GM18502 (cell line): ENCODE measurements around the gene TMEM132A.

Experiments used
- ATAC-seq: cut with Tn5 transposase; IDR thresholded peaks from one replicate; pipeline ENCODE4 v1.9.1; 2021; ENCODE audit warnings: mild to moderate bottlenecking; ENCODE audit not compliant: unreplicated experiment, poor library complexity

TMEM132A gene

DNA sequence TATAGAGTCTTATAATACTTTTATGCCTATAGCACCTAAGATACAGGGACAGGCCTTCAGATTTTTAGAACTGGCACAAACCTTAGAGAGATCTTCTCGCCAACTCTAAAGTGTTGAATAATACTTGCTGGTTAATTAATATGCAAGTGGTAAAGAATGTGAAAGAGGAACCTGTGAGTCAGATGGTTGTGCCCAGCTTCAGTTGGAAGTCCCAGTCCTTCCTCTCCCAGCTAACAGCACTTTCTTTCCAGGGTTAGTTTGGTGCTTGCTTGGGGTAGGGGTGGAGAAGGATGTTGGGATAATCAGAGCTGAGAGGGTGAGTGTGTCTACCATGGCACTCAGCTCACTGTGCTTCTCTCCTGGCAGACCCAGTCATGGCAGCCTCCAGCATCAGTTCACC is 4.9 kb upstream of the TMEM132A start:
- no peak for ATAC-seq

DNA sequence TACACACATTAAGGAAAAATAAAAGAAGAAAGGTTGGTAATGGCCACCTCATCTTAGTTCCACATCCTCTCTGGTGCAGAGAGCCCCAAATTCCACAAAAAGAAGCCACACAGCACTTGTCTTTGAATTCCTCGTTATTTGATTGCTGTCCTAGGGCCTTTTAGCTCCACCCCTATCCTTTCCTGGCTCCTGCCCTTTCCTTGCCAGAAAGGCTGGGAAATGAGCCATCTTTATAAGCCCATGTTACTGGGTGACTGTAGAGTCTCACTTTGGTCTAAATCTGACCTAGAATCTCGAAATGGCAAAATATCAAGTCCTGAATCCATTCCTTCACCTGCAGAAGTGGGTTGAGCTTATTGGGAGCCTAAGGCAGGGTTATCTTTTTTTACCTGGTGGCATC is 4.3 kb upstream of the TMEM132A start:
- no peak for ATAC-seq

DNA sequence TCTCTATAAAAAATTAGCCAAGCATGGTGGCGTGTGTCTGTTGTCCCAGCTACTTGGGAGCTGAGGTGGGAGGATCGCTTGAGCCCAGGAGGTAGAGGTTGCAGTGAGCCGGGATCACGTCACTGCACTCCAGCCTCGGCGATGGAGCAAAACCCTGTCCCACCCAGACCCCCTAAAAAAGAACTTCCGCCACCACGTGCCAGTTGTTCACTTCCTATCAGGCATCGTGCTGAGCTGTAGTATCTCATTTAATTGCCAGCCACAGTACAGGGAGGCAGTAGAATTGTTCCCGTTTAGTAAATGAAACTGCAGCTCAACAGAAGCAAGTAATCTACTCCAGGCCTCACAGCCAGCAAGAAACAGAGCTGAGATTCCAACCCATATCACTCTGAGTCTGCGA is 3.0 kb upstream of the TMEM132A start:
- no peak for ATAC-seq

DNA sequence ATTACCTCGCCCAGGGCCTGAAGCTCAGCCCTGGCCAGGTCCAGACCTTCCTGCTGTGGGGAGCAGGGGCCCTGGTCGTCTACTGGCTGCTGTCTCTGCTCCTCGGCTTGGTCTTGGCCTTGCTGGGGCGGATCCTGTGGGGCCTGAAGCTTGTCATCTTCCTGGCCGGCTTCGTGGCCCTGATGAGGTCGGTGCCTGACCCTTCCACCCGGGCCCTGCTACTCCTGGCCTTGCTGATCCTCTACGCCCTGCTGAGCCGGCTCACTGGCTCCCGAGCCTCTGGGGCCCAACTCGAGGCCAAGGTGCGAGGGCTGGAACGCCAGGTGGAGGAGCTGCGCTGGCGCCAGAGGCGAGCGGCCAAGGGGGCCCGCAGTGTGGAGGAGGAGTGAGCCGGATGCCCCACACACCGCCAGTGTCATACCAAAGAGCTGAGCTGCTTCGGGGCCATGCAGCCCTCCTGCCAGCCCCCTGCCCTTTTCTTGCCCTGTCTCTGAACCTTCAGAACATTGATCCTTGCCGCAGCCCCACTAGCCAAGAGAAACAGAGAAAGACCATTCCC is 2.4 kb upstream of the TMEM132A start:
- no peak for ATAC-seq

DNA sequence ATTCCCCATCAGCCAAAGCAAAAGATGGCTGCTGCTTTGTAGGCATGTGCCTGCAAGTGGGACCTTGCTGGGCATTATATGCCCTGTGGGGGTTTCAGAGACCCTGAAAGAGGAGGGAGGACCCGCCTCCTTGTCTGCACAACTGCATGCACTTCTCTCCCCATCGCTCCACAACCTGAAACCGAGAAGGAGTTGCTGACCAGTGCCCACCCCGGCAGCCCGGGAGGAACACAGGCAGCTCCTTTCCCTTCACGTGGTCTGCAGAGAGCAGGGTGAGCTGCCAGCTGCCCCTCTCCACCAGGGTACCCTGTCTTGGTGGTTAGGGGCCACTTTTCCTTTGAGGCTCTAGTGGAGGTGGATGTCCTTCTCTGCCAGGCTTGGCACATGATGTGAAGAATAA is 1.4 kb upstream of the TMEM132A start:
- no peak for ATAC-seq

DNA sequence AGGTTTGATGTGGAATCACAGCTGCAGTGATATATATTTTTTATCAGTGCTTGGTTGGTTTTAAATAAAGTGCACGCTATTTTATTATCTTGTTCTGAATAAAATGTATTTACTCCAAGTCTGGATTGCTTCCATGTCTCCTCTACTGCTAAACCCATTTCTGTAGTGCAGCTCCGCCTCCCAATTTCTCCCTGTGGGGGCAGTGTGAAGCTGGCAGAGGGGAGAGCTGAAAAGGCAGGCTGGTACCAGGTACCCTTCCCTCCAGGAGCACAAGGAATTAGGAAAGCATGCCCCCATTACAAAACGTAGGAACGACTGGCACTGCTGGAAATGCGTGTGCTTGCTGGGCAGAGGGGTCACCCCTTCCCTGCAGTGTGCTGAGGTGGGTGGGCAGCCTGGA is 934 bp upstream of the TMEM132A start:
- no peak for ATAC-seq

DNA sequence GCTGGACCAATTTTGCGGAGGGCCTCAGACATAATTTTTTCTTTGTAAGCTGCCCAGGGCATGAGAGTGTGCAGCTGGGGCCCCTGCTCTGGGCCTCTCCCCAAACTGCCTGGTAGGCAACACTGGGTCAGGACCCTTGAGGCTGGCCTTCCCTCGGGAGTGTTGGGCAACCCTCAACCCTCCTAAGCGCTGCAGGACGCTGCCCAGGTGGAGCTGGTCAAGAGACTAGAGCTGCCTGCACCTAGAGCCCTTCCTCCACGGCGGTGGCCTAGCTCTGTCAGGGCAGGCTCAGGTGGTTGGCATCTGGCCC is 505 bp upstream of the TMEM132A start:
- no peak for ATAC-seq

DNA sequence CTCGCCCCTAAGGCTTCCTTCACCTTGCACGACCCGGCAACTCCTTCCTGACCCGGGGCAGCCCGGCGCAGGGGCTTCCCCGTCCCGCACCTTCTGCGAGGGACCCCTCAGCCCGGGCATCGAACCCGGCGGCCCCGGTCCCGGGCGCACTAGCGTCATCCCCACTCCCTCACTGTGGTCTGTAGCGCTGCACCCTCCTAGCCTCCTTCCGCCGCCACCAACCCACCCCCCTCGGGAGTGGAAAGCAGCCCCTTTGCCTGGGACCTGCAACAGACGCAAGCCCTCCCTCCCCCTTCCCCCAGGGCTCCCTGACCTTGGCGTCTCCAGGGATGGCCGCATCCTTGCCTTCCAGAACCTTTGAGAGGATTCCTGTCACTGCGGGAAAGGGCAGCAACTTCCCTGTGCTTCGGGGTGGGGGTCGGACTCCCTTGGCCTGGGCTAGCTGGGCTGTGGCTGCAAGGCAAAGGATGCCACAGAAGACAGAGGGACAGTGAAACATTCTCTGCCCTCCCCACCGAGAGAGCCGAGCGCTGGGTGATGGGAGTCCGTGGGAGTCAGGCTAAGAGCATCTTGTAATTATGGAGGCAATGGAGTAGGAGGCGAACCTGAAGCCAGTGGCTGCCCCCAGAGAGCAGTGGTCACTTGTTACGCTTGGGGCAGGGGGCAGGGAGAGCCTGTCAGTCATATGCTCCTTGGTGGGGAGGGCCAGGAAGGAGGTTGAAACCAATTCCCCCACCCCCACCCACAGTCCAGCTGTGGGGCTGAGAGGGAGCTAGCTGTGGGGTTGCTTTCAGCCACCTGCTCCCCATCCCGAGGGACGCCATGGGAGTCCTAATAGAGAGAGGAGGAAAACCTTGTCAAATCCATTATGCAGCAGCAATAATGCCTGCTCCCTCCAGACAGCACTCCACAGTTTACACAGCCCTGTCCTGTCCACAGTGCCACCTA is 920 bp downstream of the TMEM132A start:
- ATAC-seq: peak; percentile 19

DNA sequence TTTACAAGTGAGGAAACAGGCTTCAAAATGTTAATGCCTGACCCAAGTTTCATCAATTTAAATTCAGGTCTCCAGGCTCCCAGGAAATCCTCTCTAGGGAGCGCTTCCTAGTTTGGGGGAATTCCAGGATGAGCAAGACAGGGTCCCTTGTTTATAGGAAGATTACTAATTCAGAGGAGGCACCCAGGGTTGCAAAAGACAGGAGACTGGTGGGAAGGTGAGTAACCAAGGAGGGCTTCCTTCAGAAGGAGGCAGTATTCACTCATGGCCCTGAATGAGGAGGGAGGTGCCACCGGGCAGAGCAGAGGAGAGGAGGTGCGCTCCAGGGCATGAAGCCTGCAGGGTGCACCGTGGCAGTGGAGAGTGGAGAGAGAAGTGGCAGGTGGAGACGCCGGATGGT is 1.6 kb downstream of the TMEM132A start:
- no peak for ATAC-seq

DNA sequence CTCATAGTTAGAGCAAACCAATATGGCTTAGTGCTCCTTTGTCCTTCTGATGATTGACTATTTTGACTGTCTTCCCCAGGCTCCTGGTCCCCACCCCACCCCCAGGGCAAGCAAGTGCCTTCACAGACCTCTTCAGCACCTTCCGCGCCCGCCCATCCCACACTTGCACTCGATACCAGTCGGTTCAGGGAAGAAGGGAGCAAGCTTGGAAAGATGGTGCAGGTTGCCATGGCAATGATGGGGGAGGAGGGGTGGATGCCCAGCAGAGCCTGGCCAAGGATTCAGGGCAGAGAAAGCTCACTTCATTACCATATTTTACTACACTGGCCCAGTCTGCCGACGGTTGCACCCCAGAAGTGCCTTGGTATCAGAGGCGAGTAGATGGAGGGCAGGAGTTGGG is 2.2 kb downstream of the TMEM132A start:
- no peak for ATAC-seq

DNA sequence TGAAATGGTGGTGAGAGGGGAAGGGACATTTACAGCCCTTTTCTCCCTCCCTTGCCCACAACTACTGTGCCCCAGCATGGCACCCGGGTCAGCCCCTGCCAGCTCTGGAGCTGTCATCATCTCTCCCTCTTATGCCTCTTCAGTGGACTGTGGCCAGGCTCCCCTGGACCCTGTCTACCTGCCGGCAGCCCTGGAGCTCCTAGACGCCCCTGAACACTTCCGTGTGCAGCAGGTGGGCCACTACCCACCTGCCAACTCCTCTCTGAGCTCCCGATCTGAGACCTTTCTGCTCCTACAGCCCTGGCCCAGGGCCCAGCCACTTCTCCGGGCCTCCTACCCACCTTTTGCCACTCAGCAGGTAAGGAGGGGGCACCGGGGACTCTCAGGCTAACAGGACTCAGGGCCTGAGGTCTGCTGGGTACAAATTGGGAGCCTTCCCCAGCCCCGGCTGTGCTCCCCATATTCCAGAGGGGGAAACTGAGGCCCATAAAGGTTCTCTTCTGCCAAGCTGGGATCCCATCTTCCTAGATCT is 2.9 kb downstream of the TMEM132A start:
- ATAC-seq: no peak

DNA sequence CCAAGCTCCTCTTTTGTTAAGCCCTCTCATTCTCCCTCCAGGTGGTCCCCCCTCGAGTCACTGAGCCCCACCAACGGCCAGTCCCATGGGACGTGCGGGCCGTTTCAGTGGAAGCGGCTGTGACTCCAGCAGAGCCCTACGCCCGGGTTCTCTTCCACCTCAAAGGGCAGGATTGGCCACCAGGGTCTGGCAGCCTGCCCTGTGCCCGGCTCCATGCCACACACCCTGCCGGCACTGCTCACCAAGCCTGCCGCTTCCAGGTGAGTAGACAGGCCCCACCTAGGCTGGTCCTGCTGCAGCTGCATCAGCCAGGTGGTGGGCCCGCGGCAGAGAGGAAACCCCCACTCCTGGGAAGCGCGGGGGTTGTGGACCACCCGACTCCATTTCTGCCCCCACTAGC is 3.3 kb downstream of the TMEM132A start:
- no peak for ATAC-seq

DNA sequence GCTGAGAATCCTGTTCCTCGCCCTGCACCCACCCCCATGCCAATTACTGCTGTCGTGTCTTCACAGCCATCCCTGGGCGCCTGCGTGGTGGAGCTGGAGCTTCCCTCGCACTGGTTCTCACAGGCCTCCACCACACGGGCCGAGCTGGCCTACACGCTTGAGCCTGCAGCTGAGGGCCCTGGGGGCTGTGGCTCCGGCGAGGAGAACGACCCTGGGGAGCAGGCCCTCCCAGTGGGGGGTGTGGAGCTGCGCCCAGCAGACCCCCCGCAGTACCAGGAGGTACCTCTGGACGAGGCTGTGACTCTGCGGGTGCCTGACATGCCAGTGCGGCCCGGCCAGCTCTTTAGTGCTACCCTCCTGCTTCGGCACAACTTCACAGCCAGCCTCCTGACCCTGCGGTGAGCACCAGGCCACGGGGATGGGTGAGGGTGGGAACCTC is 4.3 kb downstream of the TMEM132A start:
- ATAC-seq: no peak

DNA sequence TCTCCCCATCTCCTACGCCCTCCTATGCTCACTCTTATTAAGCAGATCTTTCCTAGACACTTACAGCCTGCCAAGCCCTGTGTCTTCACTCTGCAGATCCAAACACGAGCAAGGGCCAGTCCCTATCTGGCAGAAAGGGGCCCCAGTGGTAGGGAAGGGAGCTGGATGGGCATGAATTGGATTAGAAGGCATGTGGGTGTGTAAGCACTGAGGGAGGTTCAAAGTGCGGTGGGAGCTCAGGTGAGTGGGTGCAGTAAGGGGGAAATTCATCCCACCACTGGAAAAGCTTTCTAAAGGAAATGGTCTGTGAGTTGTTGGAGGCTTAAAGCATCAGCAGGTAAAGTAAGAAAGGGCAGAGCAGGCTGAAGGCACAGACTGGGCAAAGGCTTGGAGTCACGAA is 5.5 kb downstream of the TMEM132A start:
- no peak for ATAC-seq

DNA sequence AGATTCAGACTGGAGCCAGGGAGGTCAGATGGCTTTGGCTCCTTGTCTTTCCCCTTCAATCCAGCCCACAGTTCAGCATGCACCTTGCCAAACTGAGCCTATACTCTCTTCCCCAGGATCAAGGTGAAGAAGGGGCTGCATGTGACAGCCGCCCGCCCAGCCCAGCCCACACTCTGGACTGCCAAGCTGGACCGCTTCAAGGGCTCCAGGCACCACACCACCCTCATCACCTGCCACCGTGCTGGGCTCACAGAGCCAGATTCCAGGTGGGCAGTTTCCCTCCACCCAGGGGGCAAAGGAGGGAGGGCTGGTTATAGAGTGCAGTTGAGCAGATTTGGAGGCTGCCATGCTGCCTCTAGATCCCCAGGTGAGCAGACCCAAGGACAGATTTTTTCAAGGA is 6.1 kb downstream of the TMEM132A start:
- ATAC-seq: no peak

DNA sequence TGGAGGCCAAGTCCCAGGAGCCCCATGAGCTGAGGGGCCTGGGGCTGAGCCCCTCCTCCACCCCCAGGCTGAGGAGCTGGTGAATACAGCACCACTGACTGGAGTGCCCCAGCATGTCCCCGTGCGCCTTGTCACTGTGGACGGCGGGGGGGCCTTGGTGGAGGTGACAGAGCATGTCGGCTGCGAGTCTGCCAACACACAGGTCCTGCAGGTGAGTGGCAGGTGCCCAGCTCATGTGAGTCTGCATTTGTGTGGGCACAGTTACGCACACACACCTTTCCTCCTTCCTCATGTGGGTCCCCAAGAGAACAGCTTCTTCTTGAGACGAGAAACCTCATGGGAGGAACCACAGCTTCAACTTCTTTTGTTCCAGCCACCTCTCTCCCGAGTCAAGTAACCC is 7.7 kb downstream of the TMEM132A start:
- ATAC-seq: no peak

DNA sequence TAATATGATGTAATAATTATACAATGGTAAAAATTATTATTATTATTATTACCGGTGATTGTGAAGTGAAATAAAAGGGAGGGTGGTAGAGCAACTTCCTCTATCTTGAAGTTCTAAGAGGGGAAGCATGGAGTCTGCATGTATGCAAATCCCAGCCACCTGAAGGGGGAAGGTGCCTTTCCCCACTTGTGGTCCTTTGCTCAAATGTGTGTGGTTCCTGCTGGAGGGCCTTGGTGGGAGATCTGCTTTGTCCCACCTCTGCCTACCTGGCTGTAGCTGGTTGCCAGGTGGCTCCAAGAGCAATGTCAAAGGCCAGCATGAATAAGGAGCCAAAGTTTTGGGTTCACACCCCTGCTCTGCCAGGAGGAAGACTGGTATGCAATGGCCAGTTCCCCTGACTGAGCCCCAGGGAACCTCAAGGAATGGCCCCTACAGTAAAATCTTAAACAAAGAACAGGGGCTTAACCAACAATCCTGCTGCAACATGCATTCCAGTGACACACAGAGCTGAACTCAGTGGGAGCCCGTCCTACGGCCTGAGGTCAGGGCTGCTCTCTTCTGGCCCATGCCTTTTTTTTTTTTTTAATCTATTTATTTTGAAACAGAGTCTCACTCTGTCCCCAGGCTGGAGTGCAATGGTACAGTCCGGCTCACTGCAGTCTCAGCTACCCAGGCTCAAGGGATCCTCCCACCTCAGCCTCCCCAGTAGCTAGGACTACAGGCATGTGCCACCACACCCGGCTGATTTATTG is 8.5 kb downstream of the TMEM132A start:
- no peak for ATAC-seq

DNA sequence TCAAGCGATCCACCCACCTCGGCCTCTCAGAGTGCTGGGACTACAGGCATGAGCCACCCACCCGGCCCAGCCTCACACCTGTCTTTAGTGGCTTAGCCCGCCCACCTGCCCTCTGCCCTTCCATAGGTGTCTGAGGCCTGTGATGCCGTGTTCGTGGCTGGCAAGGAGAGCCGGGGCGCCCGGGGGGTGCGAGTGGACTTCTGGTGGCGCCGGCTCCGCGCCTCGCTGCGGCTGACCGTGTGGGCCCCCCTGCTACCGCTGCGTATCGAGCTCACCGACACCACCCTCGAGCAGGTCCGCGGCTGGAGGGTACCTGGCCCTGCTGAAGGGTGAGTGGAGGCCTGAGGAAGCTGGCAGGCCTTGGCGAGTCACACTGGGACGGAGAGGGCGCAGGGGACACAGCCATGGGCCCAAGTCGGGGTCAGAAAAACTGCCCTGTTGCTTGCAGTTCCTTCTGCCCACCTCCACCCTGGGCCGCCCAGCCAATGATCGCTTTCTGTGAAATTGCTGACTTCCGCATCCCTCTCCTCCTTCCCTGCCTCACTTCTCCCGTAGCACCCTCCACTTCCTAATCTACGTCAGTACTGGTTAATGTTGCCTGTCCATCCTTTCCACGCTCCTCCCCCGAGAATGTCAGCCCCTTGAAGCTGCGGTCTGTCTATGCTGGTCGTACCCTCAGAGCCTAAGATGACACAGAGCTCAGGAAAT is 9.3 kb downstream of the TMEM132A start:
- no peak for ATAC-seq

DNA sequence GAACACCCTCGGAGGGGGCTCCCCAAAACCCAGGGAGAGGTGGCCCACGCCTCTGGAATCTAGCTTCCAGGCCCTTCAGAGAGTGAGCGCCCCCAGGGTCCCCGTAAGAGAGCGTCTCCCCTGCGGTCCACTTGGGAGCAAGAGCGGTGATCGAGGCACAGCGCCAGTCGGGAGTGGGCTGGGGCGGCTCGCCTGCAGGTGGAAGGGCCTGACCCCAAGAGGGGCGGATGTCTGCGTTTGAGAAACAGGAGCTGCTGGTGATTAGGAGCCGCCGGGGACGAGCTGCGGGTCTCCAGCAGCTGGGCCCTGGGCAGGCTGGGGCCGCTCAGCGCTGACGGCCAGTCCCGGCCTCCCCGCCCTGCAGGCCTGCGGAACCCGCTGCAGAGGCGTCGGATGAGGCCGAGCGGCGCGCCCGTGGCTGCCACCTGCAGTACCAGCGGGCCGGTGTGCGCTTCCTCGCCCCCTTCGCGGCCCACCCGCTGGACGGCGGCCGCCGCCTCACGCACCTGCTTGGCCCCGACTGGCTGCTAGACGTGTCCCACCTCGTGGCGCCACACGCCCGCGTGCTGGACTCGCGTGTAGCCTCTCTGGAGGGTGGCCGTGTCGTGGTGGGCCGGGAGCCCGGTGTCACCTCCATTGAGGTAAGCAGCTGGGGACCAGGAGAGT is 10.0 kb downstream of the TMEM132A start:
- no peak for ATAC-seq
